Activated CD8-positive, alpha-beta T cell treated with anti-CD3 and anti-CD28 coated beads for 36 hours (primary cell): ENCODE data around the gene QARS1. TPM values are rescaled to one million over a fixed set of nuclear protein-coding genes. Genes with fewer than 3 reads are reported as not detected.
A peak's percentile ranks its signal among the peaks of the same experiment; 100 is the strongest.

ENCODE experiments used
- ATAC-seq: fragments of 200-7000 bp; cut with Tn5 transposase; one replicate; pipeline ENCODE4 v1.10.0; 2021; ENCODE audit warnings: mild to moderate bottlenecking, moderate library complexity
- CTCF ChIA-PET: fragments of 350-600 bp; sonication (Branson Sonifier 250); formaldehyde crosslinking; loops from one replicate; lab custom pipeline; 2021; ENCODE audit warnings: antibody characterized with exemption; lab: Charles Lee
- POLR2A ChIA-PET: fragments of 350-600 bp; sonication (Branson Sonifier 250); formaldehyde crosslinking; loops from one replicate; lab custom pipeline; 2021; ENCODE audit warnings: antibody characterized with exemption; lab: Charles Lee
- DNase-seq: peaks from one replicate; pipeline ENCODE4 v3.0.0-alpha.2; 2020
- H3K27ac Mint-ChIP-seq: one replicate; pipeline ENCODE4 v1.8.0; 2021; ENCODE audit warnings: mild to moderate bottlenecking, mixed read lengths
- H3K27me3 Mint-ChIP-seq: one replicate; pipeline ENCODE4 v1.8.0; 2021; ENCODE audit warnings: mixed read lengths
- H3K36me3 Mint-ChIP-seq: one replicate; pipeline ENCODE4 v1.8.0; 2021; ENCODE audit warnings: low read depth, mixed read lengths
- H3K4me1 Mint-ChIP-seq: one replicate; pipeline ENCODE4 v1.8.0; 2021; ENCODE audit warnings: low read depth, mixed read lengths
- H3K4me3 Mint-ChIP-seq: one replicate; pipeline ENCODE4 v1.8.0; 2021; ENCODE audit warnings: mild to moderate bottlenecking, moderate library complexity, mixed read lengths
- H3K9me3 Mint-ChIP-seq: one replicate; pipeline ENCODE4 v1.8.0; 2021; ENCODE audit warnings: mixed read lengths
- CTCF ChIP-seq: fragments of 200-600 bp; IDR thresholded peaks from one replicate; pipeline ENCODE4 v1.8.0; 2022; ENCODE audit warnings: antibody characterized with exemption, mild to moderate bottlenecking
- intact Hi-C: fragments of 100-400 bp; cut with micrococcal nuclease; formaldehyde crosslinking; loops from one replicate; pipeline ENCODE4 v1.10.0; 2022
- total RNA-seq, 2 experiments: library from RNA; stranded (reverse); gene quantifications; one replicate each; pipeline ENCODE4 v1.2.3, GENCODE V29; 2021

The QARS1 gene
- total RNA-seq, 2 experiments from 2014 or later: 270 to 282 TPM

DNA sequence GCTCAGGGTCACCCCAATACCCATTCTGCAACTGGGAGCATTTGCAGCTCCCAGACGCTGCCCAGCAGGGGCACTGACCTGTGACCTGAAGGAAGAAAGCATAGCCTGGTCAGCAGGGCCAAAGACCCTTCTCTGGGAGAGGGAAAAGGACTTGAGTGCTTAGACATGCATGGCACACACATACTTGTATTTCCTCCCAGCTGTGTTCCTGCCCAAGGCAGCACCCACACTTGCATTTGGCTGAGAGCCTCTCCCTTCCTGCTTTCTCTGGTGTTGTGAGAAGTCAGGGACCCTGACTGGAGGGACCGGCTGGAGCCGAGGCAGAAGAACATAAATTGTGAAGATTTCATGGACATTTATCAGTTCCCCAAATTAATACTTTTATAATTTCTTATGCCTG, 35.5 kb upstream of the QARS1 start:
- H3K9me3 Mint-ChIP-seq: peaks cover 2% of the 10 kb centered on the region
- no peaks in the 10 kb centered on the region for H3K4me1 Mint-ChIP-seq
- H3K27me3 Mint-ChIP-seq: peaks cover 3% of the 10 kb centered on the region
- H3K27ac Mint-ChIP-seq: no peak overlapping the region
- ATAC-seq (no peak), DNase-seq (no peak)
- POLR2A ChIA-PET: no interaction called here
- intact Hi-C loops: no loop called here
- TF ChIP-seq CTCF: no peak
- H3K36me3 Mint-ChIP-seq: no peaks in the 10 kb centered on the region
- CTCF ChIA-PET: no interaction called here
- no peak overlapping the region for H3K4me3 Mint-ChIP-seq

DNA sequence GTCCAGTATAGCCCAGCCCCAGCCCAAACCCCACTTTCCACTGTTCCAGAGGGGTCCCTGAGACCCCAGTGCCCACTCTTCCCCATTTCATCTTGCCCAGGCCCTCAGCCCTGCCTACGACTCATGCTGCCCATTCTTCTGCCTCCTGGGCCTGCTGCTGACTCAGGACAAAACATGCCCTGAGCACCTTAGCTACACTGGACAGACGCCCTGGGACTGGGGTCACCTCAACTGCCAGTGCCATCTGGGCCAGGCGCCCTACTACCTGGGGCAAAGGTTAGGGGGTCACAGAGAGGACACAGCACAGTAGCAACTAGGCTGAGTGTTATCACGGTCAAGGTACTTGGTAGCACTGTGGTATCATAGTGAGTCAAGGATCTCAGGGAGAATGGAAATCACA, 30.9 kb upstream of the QARS1 start:
- Mint-ChIP-seq H3K36me3 (no peaks in the 10 kb centered on the region), H3K27ac (no peak overlapping the region), H3K4me1 (no peaks in the 10 kb centered on the region), H3K27me3 (peaks cover 3% of the 10 kb centered on the region), H3K9me3 (no peaks in the 10 kb centered on the region), H3K4me3 (no peak overlapping the region)
- ChIA-PET CTCF (no interaction called here), POLR2A (no interaction called here)
- intact Hi-C loops: no loop called here
- ATAC-seq: no peak
- TF ChIP-seq CTCF: no peak
- DNase-seq: no peak

DNA sequence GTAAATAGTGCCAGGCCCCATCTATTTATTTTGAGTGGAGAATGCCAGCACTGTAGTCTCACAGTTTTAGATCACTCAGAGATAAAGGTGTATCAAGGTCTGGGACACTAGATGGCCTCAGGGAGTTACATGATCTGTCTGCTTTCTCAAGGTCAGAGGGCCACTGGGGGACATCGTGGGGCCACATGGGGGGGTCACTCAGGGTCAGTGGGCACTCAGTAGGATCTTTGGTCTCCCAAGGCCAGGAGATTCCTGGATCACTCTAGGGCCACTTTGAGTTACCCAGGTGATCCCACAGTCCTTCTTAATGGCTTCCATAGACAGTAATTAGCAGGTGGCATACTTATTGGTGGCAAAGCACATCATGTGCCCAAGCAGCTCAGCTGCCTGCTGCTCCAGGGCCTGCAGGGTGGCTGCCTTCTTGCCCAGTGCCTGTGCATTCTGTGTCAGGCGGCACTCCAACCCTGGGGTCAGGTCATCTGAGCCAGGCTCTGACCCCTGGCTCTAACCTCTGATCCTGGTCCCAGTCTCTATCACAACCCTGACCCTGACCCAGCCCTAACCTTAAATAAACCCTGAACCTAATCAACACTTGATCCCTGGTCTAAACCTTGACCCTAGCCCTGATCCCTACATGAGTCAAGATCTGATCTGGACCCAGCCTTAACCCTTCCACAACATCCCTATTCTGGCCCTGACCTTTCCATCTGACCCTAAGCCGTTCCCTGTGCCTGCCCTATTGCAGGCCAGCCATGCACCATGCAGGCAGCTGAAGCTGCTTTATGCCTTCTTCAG, 30.1 kb upstream of the QARS1 start:
- CTCF ChIA-PET: no interaction called here
- H3K9me3 Mint-ChIP-seq: no peaks in the 10 kb centered on the region
- no peak overlapping the region for H3K4me3 Mint-ChIP-seq
- H3K27me3 Mint-ChIP-seq: peaks cover 3% of the 10 kb centered on the region
- DNase-seq (no peak), ATAC-seq (no peak)
- no peak for TF ChIP-seq CTCF
- no peaks in the 10 kb centered on the region for H3K4me1 Mint-ChIP-seq
- intact Hi-C loops: no loop called here
- no peak overlapping the region for H3K27ac Mint-ChIP-seq
- H3K36me3 Mint-ChIP-seq: no peaks in the 10 kb centered on the region
- POLR2A ChIA-PET: interaction anchor here (1.7 kb wide), 1 partner anchor 35 kb away, joined by 6 read pairs; no protein-coding TSS in a partner anchor

DNA sequence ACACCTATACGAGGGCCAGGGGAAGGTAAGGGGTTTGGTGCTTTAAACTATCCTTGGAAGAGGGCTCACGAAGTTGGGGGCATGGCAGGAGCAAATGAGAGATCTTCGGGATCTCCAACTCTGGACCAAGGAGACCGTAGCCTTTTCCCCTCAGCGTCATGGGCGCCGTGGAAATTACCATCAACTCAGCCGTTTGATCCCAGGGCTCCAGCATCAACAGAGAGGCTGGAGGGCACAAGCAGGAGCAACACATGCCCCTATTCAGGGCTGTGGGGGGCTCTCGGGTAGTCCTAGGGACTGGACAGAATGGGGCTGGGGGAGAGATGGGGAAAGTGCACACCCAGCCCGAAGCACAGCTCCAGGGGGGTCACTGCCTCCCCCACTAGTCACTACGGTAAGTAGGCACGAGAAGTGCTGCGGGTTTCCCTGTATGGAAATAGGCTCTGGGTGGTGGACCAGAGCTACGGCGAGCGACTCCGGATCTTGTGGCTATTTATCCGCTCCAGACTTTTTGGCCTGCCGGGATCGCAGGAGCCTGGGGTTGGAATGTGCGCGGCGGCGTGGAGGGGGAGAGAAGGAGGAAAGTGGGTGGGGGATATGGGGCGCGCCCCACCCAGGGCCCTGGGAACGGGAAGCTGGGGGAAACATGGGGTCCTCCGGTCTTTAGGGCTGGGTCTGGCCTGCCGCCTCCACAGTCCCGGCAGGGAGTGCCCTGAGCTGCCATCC, 28.8 kb upstream of the QARS1 start:
- ChIA-PET CTCF (interaction anchor here (1.6 kb wide), 1 partner anchor 39 kb away, joined by 3 read pairs; no protein-coding TSS in a partner anchor), POLR2A (interaction anchor here (0.7 to 1.7 kb wide), 3 partner anchors 9 to 65 kb away, joined by 3 to 6 read pairs (median 4); no protein-coding TSS in a partner anchor)
- Mint-ChIP-seq H3K4me1 (no peaks in the 10 kb centered on the region), H3K4me3 (no peak overlapping the region), H3K36me3 (no peaks in the 10 kb centered on the region), H3K27me3 (peaks cover 3% of the 10 kb centered on the region), H3K27ac (no peak overlapping the region), H3K9me3 (no peaks in the 10 kb centered on the region)
- ATAC-seq (peak; percentile 27), DNase-seq (no peak)
- intact Hi-C loops: no loop called here
- no peak for TF ChIP-seq CTCF
